Ovary (tissue), 3 donors: ENCODE data around the gene LRRC31.

Experiments used
- CTCF ChIP-seq, 3 donors: fragments of 450-650 bp in 2 of 3; fragments of 200-600 bp in 1 of 3; IDR thresholded peaks; one replicate each; pipeline versions ENCODE4 v1.5.1 to v1.8.0; 2016 to 2022; ENCODE audit warnings: antibody characterized with exemption in 3 of 3, mild to moderate bottlenecking in 1 of 3
- EP300 ChIP-seq: sonication (generic); formaldehyde crosslinking; IDR thresholded peaks from one replicate; pipeline ENCODE4 v1.6.1; 2017; ENCODE audit warnings: antibody characterized with exemption
- donor health status: DM: no; HTN: no; CAD: no.

GRCh38 chr3:169804681-169805080 is 65.1 kb downstream of the LRRC31 start:
- TF ChIP-seq EP300: no peak
- TF ChIP-seq CTCF (IDR thresholded peaks at IDR 0.05): no peak
